Activated CD4-positive, alpha-beta memory T cell treated with anti-CD3 and anti-CD28 coated beads, Interleukin-2, amount 10 ng/mL, durations not matched to agents 7 days and 5 days (primary cell): ENCODE measurements around the gene SPTB. TPM values are rescaled to one million over a fixed set of nuclear protein-coding genes. Genes with fewer than 3 reads are reported as not detected.

Source experiments
- CTCF ChIA-PET: fragments of 350-600 bp; sonication (Branson Sonifier 250); formaldehyde crosslinking; loops from one replicate; lab custom pipeline; 2021; ENCODE audit warnings: antibody characterized with exemption, inconsistent platforms; lab: Charles Lee
- POLR2A ChIA-PET: fragments of 350-600 bp; sonication (Branson Sonifier 250); formaldehyde crosslinking; loops from one replicate; lab custom pipeline; 2021; ENCODE audit warnings: antibody characterized with exemption; lab: Charles Lee
- DNase-seq: peaks from one replicate; pipeline ENCODE4 v3.0.0-alpha.2; 2020
- H3K27ac Mint-ChIP-seq: one replicate; pipeline ENCODE4 v1.8.0; 2021; ENCODE audit warnings: mild to moderate bottlenecking, mixed read lengths
- H3K27me3 Mint-ChIP-seq: one replicate; pipeline ENCODE4 v1.8.0; 2021; ENCODE audit warnings: mixed read lengths
- H3K36me3 Mint-ChIP-seq: one replicate; pipeline ENCODE4 v1.8.0; 2021; ENCODE audit warnings: low read depth, mixed read lengths
- H3K4me1 Mint-ChIP-seq: one replicate; pipeline ENCODE4 v1.8.0; 2021; ENCODE audit warnings: mixed read lengths
- H3K4me3 Mint-ChIP-seq: one replicate; pipeline ENCODE4 v1.8.0; 2021; ENCODE audit warnings: mild to moderate bottlenecking, mixed read lengths
- H3K9me3 Mint-ChIP-seq: one replicate; pipeline ENCODE4 v1.8.0; 2021; ENCODE audit warnings: mixed read lengths
- total RNA-seq, 2 experiments: library from RNA; stranded (reverse); gene quantifications; one replicate each; pipeline ENCODE4 v1.2.3, GENCODE V29; 2021

The SPTB gene
- total RNA-seq, 2 experiments from 2014 or later = 0.08 to 0.10 TPM

GRCh38 chr14:64789696-64790095, 90.0 kb downstream of the SPTB start:
- DNase-seq = no peak
- H3K36me3 Mint-ChIP-seq = no peaks in the 10 kb centered on the region
- H3K27me3 Mint-ChIP-seq = no peaks in the 10 kb centered on the region
- no peaks in the 10 kb centered on the region for H3K9me3 Mint-ChIP-seq
- H3K27ac Mint-ChIP-seq = no peak overlapping the region
- no peaks in the 10 kb centered on the region for H3K4me1 Mint-ChIP-seq
- ChIA-PET CTCF (interaction anchor here (0.9 kb wide), 1 partner anchor 153 kb away, joined by 3 read pairs; no protein-coding TSS in a partner anchor), POLR2A (interaction anchor here (0.5 kb wide), 1 partner anchor 192 kb away, joined by 4 read pairs; no protein-coding TSS in a partner anchor)
- H3K4me3 Mint-ChIP-seq = no peak overlapping the region

GRCh38 chr14:64788706-64789105, 91.0 kb downstream of the SPTB start:
- Mint-ChIP-seq H3K36me3 (no peaks in the 10 kb centered on the region), H3K27ac (no peak overlapping the region), H3K9me3 (no peaks in the 10 kb centered on the region), H3K27me3 (no peaks in the 10 kb centered on the region), H3K4me3 (no peak overlapping the region), H3K4me1 (no peaks in the 10 kb centered on the region)
- ChIA-PET POLR2A (no interaction called here), CTCF (no interaction called here)
- DNase-seq = no peak

GRCh38 chr14:64787619-64788018, 92.1 kb downstream of the SPTB start:
- ChIA-PET CTCF (interaction anchor here (0.7 kb wide), 1 partner anchor 104 kb away, joined by 3 read pairs; no protein-coding TSS in a partner anchor), POLR2A (no interaction called here)
- no peaks in the 10 kb centered on the region for H3K4me1 Mint-ChIP-seq
- no peaks in the 10 kb centered on the region for H3K9me3 Mint-ChIP-seq
- no peak overlapping the region for H3K27ac Mint-ChIP-seq
- H3K36me3 Mint-ChIP-seq = no peaks in the 10 kb centered on the region
- H3K27me3 Mint-ChIP-seq = no peaks in the 10 kb centered on the region
- DNase-seq = no peak
- no peak overlapping the region for H3K4me3 Mint-ChIP-seq

GRCh38 chr14:64786296-64787149, 93.2 kb downstream of the SPTB start:
- no peaks in the 10 kb centered on the region for H3K9me3 Mint-ChIP-seq

GRCh38 chr14:64784006-64784405, 95.7 kb downstream of the SPTB start:
- DNase-seq = no peak
- no peaks in the 10 kb centered on the region for H3K4me1 Mint-ChIP-seq
- H3K27ac Mint-ChIP-seq = no peak overlapping the region
- no peaks in the 10 kb centered on the region for H3K36me3 Mint-ChIP-seq
- H3K27me3 Mint-ChIP-seq = peaks cover 7% of the 10 kb centered on the region
- H3K4me3 Mint-ChIP-seq = no peak overlapping the region
- ChIA-PET CTCF (interaction anchor here (1.0 to 2.2 kb wide), 2 partner anchors 16 to 39 kb away, joined by 3 to 6 read pairs; no protein-coding TSS in a partner anchor), POLR2A (no interaction called here)
- no peaks in the 10 kb centered on the region for H3K9me3 Mint-ChIP-seq

More at GRCh38 chr14:64786296-64787149, 93.2 kb downstream of the SPTB start:
- Mint-ChIP-seq H3K4me1 (no peaks in the 10 kb centered on the region), H3K27ac (no peak overlapping the region), H3K27me3 (peaks cover 4% of the 10 kb centered on the region), H3K36me3 (no peaks in the 10 kb centered on the region), H3K4me3 (no peak overlapping the region)
- ChIA-PET POLR2A (no interaction called here), CTCF (no interaction called here)
- no peak for DNase-seq

GRCh38 chr14:64782196-64782595, 97.5 kb downstream of the SPTB start:
- ChIA-PET CTCF (no interaction called here), POLR2A (interaction anchor here (1.1 kb wide), 1 partner anchor 9 kb away, joined by 3 read pairs; no protein-coding TSS in a partner anchor)
- Mint-ChIP-seq H3K27ac (no peak overlapping the region), H3K4me1 (no peaks in the 10 kb centered on the region), H3K9me3 (no peaks in the 10 kb centered on the region), H3K36me3 (no peaks in the 10 kb centered on the region), H3K27me3 (peaks cover 7% of the 10 kb centered on the region), H3K4me3 (no peak overlapping the region)
- no peak for DNase-seq

GRCh38 chr14:64779472-64779871, 100.2 kb downstream of the SPTB start:
- H3K9me3 Mint-ChIP-seq = no peaks in the 10 kb centered on the region
- peaks cover 9% of the 10 kb centered on the region for H3K27me3 Mint-ChIP-seq
- CTCF ChIA-PET = interaction anchor here (1.3 kb wide), 1 partner anchor 350 kb away, joined by 3 read pairs; no protein-coding TSS in a partner anchor
- no peaks in the 10 kb centered on the region for H3K4me1 Mint-ChIP-seq
- POLR2A ChIA-PET = no interaction called here
- no peaks in the 10 kb centered on the region for H3K36me3 Mint-ChIP-seq
- no peak overlapping the region for H3K4me3 Mint-ChIP-seq
- DNase-seq = no peak
- H3K27ac Mint-ChIP-seq = no peak overlapping the region

- ChIA-PET CTCF (no interaction called here), POLR2A (no interaction called here)
- Mint-ChIP-seq H3K27ac (no peak overlapping the region), H3K27me3 (peaks cover 9% of the 10 kb centered on the region), H3K36me3 (no peaks in the 10 kb centered on the region), H3K4me1 (no peaks in the 10 kb centered on the region), H3K9me3 (no peaks in the 10 kb centered on the region), H3K4me3 (no peak overlapping the region)
- DNase-seq = no peak
Measured at GRCh38 chr14:64778104-64778754, 101.5 kb downstream of the SPTB start.

GRCh38 chr14:64777461-64777860, 102.2 kb downstream of the SPTB start:
- peaks cover 9% of the 10 kb centered on the region for H3K27me3 Mint-ChIP-seq
- H3K27ac Mint-ChIP-seq = no peak overlapping the region
- CTCF ChIA-PET = no interaction called here
- H3K36me3 Mint-ChIP-seq = no peaks in the 10 kb centered on the region
- no peak for DNase-seq
- POLR2A ChIA-PET = no interaction called here
- no peaks in the 10 kb centered on the region for H3K9me3 Mint-ChIP-seq
- H3K4me1 Mint-ChIP-seq = no peaks in the 10 kb centered on the region
- H3K4me3 Mint-ChIP-seq = no peak overlapping the region

GRCh38 chr14:64775081-64775777, 104.5 kb downstream of the SPTB start:
- CTCF ChIA-PET = interaction anchor here (1.0 to 1.6 kb wide), 3 partner anchors 10 to 116 kb away, joined by 3 to 6 read pairs (median 3); no protein-coding TSS in a partner anchor
- peaks cover 5% of the 10 kb centered on the region for H3K4me1 Mint-ChIP-seq
- POLR2A ChIA-PET = interaction anchor here (1.2 kb wide), 1 partner anchor 17 kb away, joined by 3 read pairs; no protein-coding TSS in a partner anchor
- H3K27ac Mint-ChIP-seq = no peak overlapping the region
- H3K4me3 Mint-ChIP-seq = no peak overlapping the region
- no peaks in the 10 kb centered on the region for H3K9me3 Mint-ChIP-seq
- H3K27me3 Mint-ChIP-seq = peaks cover 3% of the 10 kb centered on the region
- no peaks in the 10 kb centered on the region for H3K36me3 Mint-ChIP-seq
- no peak for DNase-seq

- Mint-ChIP-seq H3K9me3 (no peaks in the 10 kb centered on the region), H3K27me3 (peaks cover 3% of the 10 kb centered on the region), H3K27ac (no peak overlapping the region), H3K36me3 (no peaks in the 10 kb centered on the region), H3K4me3 (no peak overlapping the region), H3K4me1 (peaks cover 5% of the 10 kb centered on the region)
- ChIA-PET POLR2A (no interaction called here), CTCF (interaction anchor here (0.9 to 1.0 kb wide), 2 partner anchors 10 to 104 kb away, joined by 3 read pairs; no protein-coding TSS in a partner anchor)
- DNase-seq = no peak
Measured at GRCh38 chr14:64774272-64774671, 105.4 kb downstream of the SPTB start.

GRCh38 chr14:64773577-64773976, 106.1 kb downstream of the SPTB start:
- Mint-ChIP-seq H3K4me3 (no peak overlapping the region), H3K36me3 (no peaks in the 10 kb centered on the region), H3K27ac (no peak overlapping the region), H3K27me3 (peaks cover 3% of the 10 kb centered on the region), H3K4me1 (peaks cover 5% of the 10 kb centered on the region), H3K9me3 (no peaks in the 10 kb centered on the region)
- DNase-seq = no peak
- POLR2A ChIA-PET = interaction anchor here (1.2 kb wide), 1 partner anchor 9 kb away, joined by 3 read pairs; no protein-coding TSS in a partner anchor
- CTCF ChIA-PET = interaction anchor here (0.9 to 1.8 kb wide), 2 partner anchors 9 to 118 kb away, joined by 3 to 9 read pairs; no protein-coding TSS in a partner anchor
